PC-9 (cell line): Measurements from ENCODE around the gene RIPPLY2.

Experiments used
- CTCF ChIP-seq: fragments of 200-600 bp; sonication (generic); conservative IDR thresholded peaks from 2 replicates; pipeline ENCODE4 v1.6.1; 2017; ENCODE audit warnings: mixed run types, antibody characterized with exemption, mild to moderate bottlenecking, moderate library complexity
- EZH2 ChIP-seq: fragments of 200-600 bp; sonication (generic); IDR thresholded peaks from 2 replicates; pipeline ENCODE4 v1.8.0; 2017; ENCODE audit warnings: antibody characterized with exemption, low read depth

DNA sequence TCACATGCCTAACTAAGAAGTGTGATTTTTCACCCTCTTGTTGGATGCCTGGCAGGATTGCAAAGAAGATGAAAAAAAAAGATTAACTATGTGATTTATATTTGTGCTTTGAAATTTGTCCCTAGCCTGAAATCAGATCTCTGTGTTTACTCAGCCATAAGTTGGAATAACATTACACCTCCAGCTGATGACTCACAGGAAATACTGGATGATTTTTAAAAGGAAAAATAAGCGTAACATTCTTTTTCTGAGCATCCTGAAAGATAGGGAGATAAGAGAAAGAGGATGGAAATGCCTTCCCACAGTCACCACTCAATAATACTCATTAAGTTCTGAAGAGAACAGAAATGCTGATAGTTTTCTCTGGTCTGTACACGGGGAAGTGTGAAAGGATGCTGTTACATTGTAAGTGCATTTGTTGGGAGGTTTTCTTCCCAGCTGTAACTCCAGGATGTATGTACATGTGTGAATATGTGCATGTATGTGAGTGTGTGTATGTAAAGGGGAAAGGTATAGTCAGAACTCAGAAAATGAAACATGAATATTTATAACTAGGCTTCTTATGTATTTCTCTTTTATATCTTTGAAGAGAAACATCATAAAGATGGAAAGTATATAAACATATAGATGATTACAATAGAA lies 37.4 kb upstream of the RIPPLY2 start:
- no peak for TF ChIP-seq CTCF
- no peak for TF ChIP-seq EZH2
